Measurements from ENCODE around the gene SKIDA1.

- TF ChIP-seq EZH2 (IDR thresholded peaks at IDR 0.05; ENCODE audit: borderline replicate concordance, low read length): no peak
- no peak for TF ChIP-seq CTCF (conservative IDR thresholded peaks at IDR 0.05 in 1 of 2, IDR thresholded peaks at IDR 0.05 in 1 of 2; ENCODE audit: extremely low read depth in 1 of 2, insufficient read depth in 1 of 2, low read depth in 1 of 2, low read length in 2 of 2)
Measured at GRCh38 chr10:21513405-21513788, 12.1 kb downstream of the SKIDA1 start.
